Left ventricle myocardium inferior (tissue), 1 donor: Measurements from ENCODE around the gene TBL1X. TPM values are rescaled to one million over a fixed set of nuclear protein-coding genes. Genes with fewer than 3 reads are reported as not detected.

ENCODE experiments used
- DNase-seq: peaks from one replicate; pipeline ENCODE4 v3.0.0-alpha.2; 2020
- H3K27ac ChIP-seq: fragments of 200-600 bp; replicated peaks from 2 replicates; pipeline ENCODE4 v1.8.0; 2021
- H3K27me3 ChIP-seq: fragments of 200-600 bp; 2 replicates; pipeline ENCODE4 v1.8.0; 2021; ENCODE audit warnings: low read depth
- H3K36me3 ChIP-seq: fragments of 200-600 bp; 2 replicates; pipeline ENCODE4 v1.8.0; 2021
- H3K4me1 ChIP-seq: fragments of 200-600 bp; 2 replicates; pipeline ENCODE4 v1.8.0; 2021
- H3K4me3 ChIP-seq: fragments of 200-600 bp; 2 replicates; pipeline ENCODE4 v1.8.0; 2021; ENCODE audit warnings: mild to moderate bottlenecking, moderate library complexity
- H3K9me3 ChIP-seq: fragments of 200-600 bp; replicated peaks from 2 replicates; pipeline ENCODE4 v1.8.0; 2021
- intact Hi-C: fragments of 100-400 bp; cut with micrococcal nuclease; formaldehyde crosslinking; loops from one replicate; pipeline ENCODE4 v1.11.0; 2022
- total RNA-seq: library from RNA; stranded (reverse); fragmentation: NEBNext Ultra II Directional; extraction: Animal tissue kit (Norgen Biotek cat#: 25700); gene quantifications from one replicate; pipeline ENCODE4 v1.2.1, GENCODE V29; 2021
- TF ChIP-seq, protein P1 (sequence below): fragments of 200-600 bp; IDR thresholded peaks from 2 replicates; pipeline ENCODE4 v1.8.0; 2021; ENCODE audit warnings: antibody characterized with exemption, mild to moderate bottlenecking, borderline replicate concordance
- donor health status: DM: no; HTN: yes; CAD: no; lungs with severe emphysema.

Gene TBL1X
- total RNA-seq, 1 donor from 2014 or later = 9.4 TPM

DNA sequence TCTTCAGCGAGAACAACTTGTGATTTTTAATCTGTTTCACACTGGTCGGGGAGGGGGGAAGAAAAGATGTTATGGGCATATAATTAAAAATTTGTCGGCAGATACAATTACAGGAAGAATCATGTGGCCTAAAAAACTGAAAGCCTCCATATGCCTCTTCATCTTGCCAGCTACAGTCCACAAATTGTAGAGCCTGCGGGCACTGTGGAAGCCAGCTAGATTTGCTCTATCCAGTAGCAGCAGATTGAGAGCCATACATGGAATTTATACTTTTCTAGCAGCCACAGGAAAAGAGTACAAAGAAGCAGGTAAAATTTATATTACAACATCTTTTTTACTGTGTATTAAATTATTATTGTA is 147.3 kb downstream of the TBL1X start:
- TF ChIP-seq, protein P1, sequence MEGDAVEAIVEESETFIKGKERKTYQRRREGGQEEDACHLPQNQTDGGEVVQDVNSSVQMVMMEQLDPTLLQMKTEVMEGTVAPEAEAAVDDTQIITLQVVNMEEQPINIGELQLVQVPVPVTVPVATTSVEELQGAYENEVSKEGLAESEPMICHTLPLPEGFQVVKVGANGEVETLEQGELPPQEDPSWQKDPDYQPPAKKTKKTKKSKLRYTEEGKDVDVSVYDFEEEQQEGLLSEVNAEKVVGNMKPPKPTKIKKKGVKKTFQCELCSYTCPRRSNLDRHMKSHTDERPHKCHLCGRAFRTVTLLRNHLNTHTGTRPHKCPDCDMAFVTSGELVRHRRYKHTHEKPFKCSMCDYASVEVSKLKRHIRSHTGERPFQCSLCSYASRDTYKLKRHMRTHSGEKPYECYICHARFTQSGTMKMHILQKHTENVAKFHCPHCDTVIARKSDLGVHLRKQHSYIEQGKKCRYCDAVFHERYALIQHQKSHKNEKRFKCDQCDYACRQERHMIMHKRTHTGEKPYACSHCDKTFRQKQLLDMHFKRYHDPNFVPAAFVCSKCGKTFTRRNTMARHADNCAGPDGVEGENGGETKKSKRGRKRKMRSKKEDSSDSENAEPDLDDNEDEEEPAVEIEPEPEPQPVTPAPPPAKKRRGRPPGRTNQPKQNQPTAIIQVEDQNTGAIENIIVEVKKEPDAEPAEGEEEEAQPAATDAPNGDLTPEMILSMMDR = no peak
- Histone ChIP-seq H3K27ac (no peak overlapping the region), H3K4me3 (no peak overlapping the region), H3K9me3 (no peaks in the 10 kb centered on the region), H3K4me1 (no peaks in the 10 kb centered on the region), H3K27me3 (no peaks in the 10 kb centered on the region), H3K36me3 (no peaks in the 10 kb centered on the region)
- DNase-seq = no peak
- intact Hi-C loops = no loop called here

DNA sequence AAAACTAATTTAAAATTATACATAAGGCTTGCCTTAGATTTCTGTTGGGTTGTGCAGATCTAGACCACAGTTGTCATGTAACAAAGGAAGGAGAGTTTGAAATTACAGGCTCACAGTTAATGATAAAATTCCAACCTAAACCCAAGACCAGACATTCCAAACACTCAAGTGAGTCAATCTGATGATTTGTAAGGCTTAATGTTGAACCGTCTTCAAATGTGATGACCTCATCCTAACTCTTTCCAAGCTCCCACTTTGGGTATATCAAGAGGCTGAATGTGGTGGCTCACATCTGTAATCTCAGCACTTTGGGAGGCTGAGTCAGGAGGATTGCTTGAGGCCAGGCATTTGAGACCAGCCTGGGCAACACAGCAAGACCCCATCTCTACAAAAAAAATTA is 149.2 kb downstream of the TBL1X start:
- no peaks in the 10 kb centered on the region for H3K27me3 ChIP-seq
- DNase-seq = no peak
- H3K9me3 ChIP-seq = no peaks in the 10 kb centered on the region
- H3K4me3 ChIP-seq = no peak overlapping the region
- intact Hi-C loops = no loop called here
- no peaks in the 10 kb centered on the region for H3K4me1 ChIP-seq
- H3K36me3 ChIP-seq = no peaks in the 10 kb centered on the region
- H3K27ac ChIP-seq = no peak overlapping the region
- TF ChIP-seq, protein P1 = no peak

DNA sequence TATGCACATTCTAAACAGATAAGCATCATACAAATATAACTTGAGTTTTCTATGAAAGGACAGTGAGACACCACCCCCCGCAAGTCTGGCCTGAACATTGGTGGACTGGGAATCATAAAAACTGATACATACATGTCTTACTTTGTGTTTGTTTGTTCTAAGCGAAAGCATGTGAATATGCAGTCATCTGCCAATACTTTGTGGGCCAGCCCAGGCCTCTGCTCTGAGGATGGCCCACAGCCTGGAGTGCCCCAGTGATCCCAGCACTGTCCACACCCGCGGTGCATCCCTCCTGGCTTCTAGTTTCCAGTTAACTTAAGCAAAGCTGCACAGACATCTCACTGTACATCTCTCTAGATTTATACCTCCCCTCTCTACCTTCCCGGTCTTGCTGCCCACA is 154.3 kb downstream of the TBL1X start:
- Histone ChIP-seq H3K4me1 (no peaks in the 10 kb centered on the region), H3K36me3 (no peaks in the 10 kb centered on the region), H3K27me3 (no peaks in the 10 kb centered on the region), H3K9me3 (no peaks in the 10 kb centered on the region), H3K27ac (no peak overlapping the region), H3K4me3 (no peak overlapping the region)
- TF ChIP-seq, protein P1 = no peak
- no peak for DNase-seq
- intact Hi-C loops = no loop called here

DNA sequence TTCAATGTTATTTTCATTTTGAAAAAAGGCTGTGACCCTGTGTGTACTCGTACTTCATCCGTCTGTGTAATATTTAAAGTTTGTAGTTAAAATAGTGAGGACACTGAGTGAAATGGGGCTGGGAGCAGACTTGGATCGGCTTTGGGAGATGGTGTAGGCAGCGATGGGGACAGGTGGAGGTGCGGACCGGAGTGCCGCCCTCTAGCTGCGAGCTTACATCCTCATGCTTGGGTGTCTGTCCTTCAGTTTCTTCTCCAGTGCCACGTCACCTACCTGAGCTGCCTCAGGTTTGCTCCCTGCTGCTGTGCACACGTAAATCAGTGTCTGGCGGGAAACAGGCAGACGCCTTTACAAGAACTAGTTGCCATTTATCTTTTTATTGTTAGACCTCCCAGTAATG is 154.7 kb downstream of the TBL1X start:
- Histone ChIP-seq H3K36me3 (no peaks in the 10 kb centered on the region), H3K9me3 (no peaks in the 10 kb centered on the region), H3K4me3 (no peak overlapping the region), H3K27me3 (no peaks in the 10 kb centered on the region), H3K4me1 (no peaks in the 10 kb centered on the region), H3K27ac (no peak overlapping the region)
- intact Hi-C loops = no loop called here
- DNase-seq = no peak
- TF ChIP-seq, protein P1 = no peak

DNA sequence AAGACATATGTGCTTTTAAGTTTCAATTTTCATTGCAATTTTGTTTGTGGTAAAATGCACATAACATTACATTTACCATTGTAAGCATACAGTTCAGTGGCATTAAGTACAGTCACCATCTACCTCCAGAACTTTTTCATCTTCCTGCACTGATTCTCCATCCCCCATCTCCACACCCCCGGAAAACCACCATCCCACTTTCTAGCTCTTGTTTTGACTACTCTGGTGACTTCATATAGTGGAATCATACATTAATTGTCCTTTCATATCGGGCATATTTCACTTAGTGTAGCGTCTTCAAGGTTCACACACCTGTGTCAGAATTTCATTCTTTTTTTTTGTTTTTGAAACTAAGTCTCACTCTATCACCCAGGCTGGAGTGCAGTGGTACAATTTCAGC is 157.3 kb downstream of the TBL1X start:
- no peaks in the 10 kb centered on the region for H3K36me3 ChIP-seq
- TF ChIP-seq, protein P1 = no peak
- peaks cover 5% of the 10 kb centered on the region for H3K4me1 ChIP-seq
- H3K27ac ChIP-seq = no peak overlapping the region
- no peaks in the 10 kb centered on the region for H3K27me3 ChIP-seq
- H3K4me3 ChIP-seq = no peak overlapping the region
- intact Hi-C loops = no loop called here
- no peak for DNase-seq
- H3K9me3 ChIP-seq = no peaks in the 10 kb centered on the region

DNA sequence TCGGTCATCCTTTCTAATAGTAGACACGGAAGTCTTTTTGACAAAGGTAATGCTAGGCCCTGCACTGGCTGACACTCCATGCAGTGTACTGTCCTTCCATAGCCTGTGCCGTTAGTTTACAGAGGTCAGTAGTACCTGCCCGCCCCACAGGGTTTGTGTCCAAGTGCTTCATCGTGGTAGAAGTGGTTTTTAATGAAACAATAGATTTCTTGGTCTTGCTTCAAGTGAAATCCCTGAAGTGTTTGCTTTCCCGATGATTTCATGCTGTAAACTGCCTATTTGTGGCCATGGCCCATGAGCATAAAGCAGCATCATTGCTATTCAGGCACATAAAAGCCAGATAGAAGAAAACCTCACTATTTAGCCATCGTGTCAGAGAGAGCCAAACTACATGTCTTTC is 161.5 kb downstream of the TBL1X start:
- Histone ChIP-seq H3K27ac (no peak overlapping the region), H3K9me3 (no peaks in the 10 kb centered on the region), H3K27me3 (no peaks in the 10 kb centered on the region), H3K4me1 (peaks cover 16% of the 10 kb centered on the region), H3K36me3 (no peaks in the 10 kb centered on the region), H3K4me3 (no peak overlapping the region)
- no peak for DNase-seq
- intact Hi-C loops = no loop called here
- TF ChIP-seq, protein P1 = no peak
